T-cell (primary cell): ENCODE results near the gene KLRC3. TPM values are rescaled to one million over a fixed set of nuclear protein-coding genes. Genes with fewer than 3 reads are reported as not detected.

Source experiments
- ATAC-seq, 4 experiments: fragments of 200-7000 bp in 3 of 4; fragments of 150-1000 bp in 1 of 4; cut with Tn5 transposase; replicated peaks in 1 of 4; 1 replicate in 3 of 4; 2 replicates in 1 of 4; pipeline ENCODE4 v1.10.0; 2021; ENCODE audit warnings: moderate library complexity in 3 of 4, mild to moderate bottlenecking in 2 of 4, moderate number of reproducible peaks in 1 of 4
- CTCF ChIA-PET, 2 donors: fragments of 300-600 bp; sonication (Branson Sonifier 250); formaldehyde crosslinking; loops; one replicate each; lab custom pipeline; 2022; ENCODE audit warnings: antibody characterized with exemption in 2 of 2; lab: Charles Lee
- POLR2A ChIA-PET, 2 donors: fragments of 300-600 bp; sonication (Branson Sonifier 250); formaldehyde crosslinking; loops; one replicate each; lab custom pipeline; 2022; ENCODE audit warnings: antibody characterized with exemption in 2 of 2; lab: Charles Lee
- DNase-seq, 35 experiments: peaks; one replicate each; pipeline versions ENCODE4 v3.0.0 to v3.0.0-alpha.2; 2013 to 2023
- H3K27ac ChIP-seq: one replicate; pipeline ENCODE4 v1.5.1; 2013; ENCODE audit warnings: low read length
- H3K27me3 ChIP-seq, 2 experiments: replicated peaks in 1 of 2; 1 replicate in 1 of 2; 2 replicates in 1 of 2; pipeline versions ENCODE4 v1.6.1 to v1.7.0; 2013; ENCODE audit warnings: low read length in 1 of 2, mixed read lengths in 1 of 2; ENCODE audit not compliant: control insufficient read depth in 2 of 2, insufficient read depth in 2 of 2; ENCODE audit errors: extremely low read depth in 1 of 2
- H3K36me3 ChIP-seq, 2 donors: 1 replicate in 1 of 2; 2 replicates in 1 of 2; pipeline versions ENCODE4 v1.6.1 to v1.7.0; 2013; ENCODE audit warnings: low read length in 1 of 2; ENCODE audit not compliant: control insufficient read depth in 2 of 2, insufficient read depth in 1 of 2; ENCODE audit errors: extremely low read depth in 1 of 2
- H3K4me1 ChIP-seq, 2 experiments: 1 replicate in 1 of 2; 2 replicates in 1 of 2; pipeline versions ENCODE4 v1.6.1 to v1.7.0; 2013; ENCODE audit warnings: low read length in 2 of 2, mixed read lengths in 1 of 2; ENCODE audit not compliant: insufficient read depth in 2 of 2, control insufficient read depth in 1 of 2; ENCODE audit errors: extremely low read depth in 1 of 2
- H3K4me3 ChIP-seq, 2 donors: 1 replicate in 1 of 2; 2 replicates in 1 of 2; pipeline versions ENCODE4 v1.5.1 to v1.7.0; 2013; ENCODE audit warnings: mild to moderate bottlenecking in 2 of 2, low read length in 1 of 2, moderate library complexity in 1 of 2; ENCODE audit not compliant: control insufficient read depth in 1 of 2; ENCODE audit errors: extremely low read depth in 1 of 2
- H3K9me3 ChIP-seq: 2 replicates; pipeline ENCODE4 v1.7.0; 2013
- H3K27ac Mint-ChIP-seq, 2 donors: one replicate each; pipeline ENCODE4 v1.8.0; 2020 to 2021; ENCODE audit warnings: mild to moderate bottlenecking in 2 of 2, mixed read lengths in 2 of 2
- H3K27me3 Mint-ChIP-seq, 2 donors: one replicate each; pipeline ENCODE4 v1.8.0; 2021 to 2022; ENCODE audit warnings: mixed read lengths in 2 of 2
- H3K36me3 Mint-ChIP-seq: one replicate; pipeline ENCODE4 v1.8.0; 2021; ENCODE audit warnings: mixed read lengths
- H3K4me1 Mint-ChIP-seq, 3 donors: one replicate each; pipeline ENCODE4 v1.8.0; 2020 to 2022; ENCODE audit warnings: mixed read lengths in 3 of 3, mild to moderate bottlenecking in 1 of 3
- H3K4me3 Mint-ChIP-seq, 3 donors: one replicate each; pipeline ENCODE4 v1.8.0; 2020 to 2022; ENCODE audit warnings: mild to moderate bottlenecking in 3 of 3, mixed read lengths in 3 of 3, moderate library complexity in 3 of 3
- H3K9me3 Mint-ChIP-seq, 3 donors: one replicate each; pipeline ENCODE4 v1.8.0; 2020 to 2022; ENCODE audit warnings: mixed read lengths in 3 of 3
- WGBS: methylation state at CpG from one replicate; pipeline ENCODE4 v1.1.5; 2013; ENCODE audit warnings: missing lambda C conversion rate; ENCODE audit not compliant: insufficient coverage; 5-methylcytosine and 5-hydroxymethylcytosine counted together
- total RNA-seq, 35 experiments: library from RNA in 6 of 35; stranded (reverse) in 6 of 35; fragments of 120-200 nt in 1 of 35; gene quantifications; one replicate each; pipeline versions ENCODE4 v1.2.1 to v1.2.4 and lab custom pipeline; 2013 to 2026

Gene KLRC3
- total RNA-seq, 5 donors from 2014 or later (not counting 1 experiment from before 2014, with no cell fraction given): 1.3 to 9.9 (median 1.6) TPM

GRCh38 chr12:10408842-10409241 is 11.6 kb downstream of the KLRC3 start:
- H3K27ac Mint-ChIP-seq: peak overlapping the region in 1 of 2 donors; percentile 70
- ChIA-PET CTCF (no interaction called here), POLR2A (no interaction called here)
- no peaks in the 10 kb centered on the region for H3K27me3 ChIP-seq
- peaks cover 3% of the 10 kb centered on the region for H3K36me3 Mint-ChIP-seq
- no peak overlapping the region for H3K27ac ChIP-seq
- WGBS: no CpG with 5 or more reads among the region's 3 CpGs
- H3K36me3 ChIP-seq: no peaks in the 10 kb centered on the region
- no peaks in the 10 kb centered on the region for H3K4me1 ChIP-seq
- DNase-seq (no peak), ATAC-seq (peak in 3 of 4 experiments; percentile 35 to 44 (median 43))
- peaks cover 0 to 6% (median 4%) of the 10 kb centered on the region in 3 donors for H3K4me1 Mint-ChIP-seq
- H3K9me3 ChIP-seq: no peaks in the 10 kb centered on the region
- peak overlapping the region; percentile 69 to 75 (median 74) for H3K4me3 Mint-ChIP-seq
- H3K9me3 Mint-ChIP-seq: peaks cover 0 to 3% (median 2%) of the 10 kb centered on the region in 3 donors
- H3K4me3 ChIP-seq: peak overlapping the region in 1 of 2 donors; percentile 35
- H3K27me3 Mint-ChIP-seq: peaks cover 0 to 2% of the 10 kb centered on the region in 2 donors

GRCh38 chr12:10406725-10407124 is 13.7 kb downstream of the KLRC3 start:
- ATAC-seq: peak in 2 of 4 experiments; percentile 16 to 28
- Histone ChIP-seq H3K36me3 (no peaks in the 10 kb centered on the region), H3K27ac (no peak overlapping the region), H3K4me1 (no peaks in the 10 kb centered on the region), H3K27me3 (no peaks in the 10 kb centered on the region), H3K4me3 (peak overlapping the region in 1 of 2 donors; percentile 32), H3K9me3 (no peaks in the 10 kb centered on the region)
- H3K27me3 Mint-ChIP-seq: peaks cover 0 to 2% of the 10 kb centered on the region in 2 donors
- peaks cover 0 to 3% (median 2%) of the 10 kb centered on the region in 3 donors for H3K9me3 Mint-ChIP-seq
- H3K36me3 Mint-ChIP-seq: peaks cover 3% of the 10 kb centered on the region
- POLR2A ChIA-PET: no interaction called here
- peaks cover 4 to 6% (median 5%) of the 10 kb centered on the region in 3 donors for H3K4me1 Mint-ChIP-seq
- WGBS: 49% methylated on average over 4 of the region's 4 CpGs
- peak overlapping the region; percentile 44 to 80 for H3K27ac Mint-ChIP-seq
- peak overlapping the region; percentile 72 to 80 (median 72) for H3K4me3 Mint-ChIP-seq
- CTCF ChIA-PET: interaction anchor here in 1 of 2 donors (0.5 to 1.2 kb wide), 2 partner anchors 105 to 1023 kb away, joined by 3 to 4 read pairs; no protein-coding TSS in a partner anchor
- peak in 1 of 35 experiments; percentile 30 for DNase-seq

GRCh38 chr12:10405294-10405693 is 15.1 kb downstream of the KLRC3 start:
- ChIA-PET POLR2A (no interaction called here), CTCF (no interaction called here)
- Mint-ChIP-seq H3K9me3 (peaks cover 0 to 3% (median 2%) of the 10 kb centered on the region in 3 donors), H3K27ac (no peak overlapping the region), H3K4me1 (peaks cover 6 to 9% (median 7%) of the 10 kb centered on the region in 3 donors), H3K36me3 (peaks cover 3% of the 10 kb centered on the region), H3K27me3 (peaks cover 4 to 7% of the 10 kb centered on the region in 2 donors), H3K4me3 (peak overlapping the region; percentile 12 to 50 (median 45))
- H3K9me3 ChIP-seq: no peaks in the 10 kb centered on the region
- H3K4me1 ChIP-seq: no peaks in the 10 kb centered on the region
- ATAC-seq (no peak), DNase-seq (no peak)
- H3K36me3 ChIP-seq: no peaks in the 10 kb centered on the region
- WGBS: no CpG with 5 or more reads among the region's 5 CpGs
- H3K27ac ChIP-seq: no peak overlapping the region
- no peak overlapping the region for H3K4me3 ChIP-seq
- no peaks in the 10 kb centered on the region for H3K27me3 ChIP-seq

GRCh38 chr12:10404798-10405197 is 15.6 kb downstream of the KLRC3 start:
- H3K4me3 Mint-ChIP-seq: peak overlapping the region; percentile 12 to 50 (median 45)
- peak overlapping the region in 1 of 2 donors; percentile 17 for H3K27ac Mint-ChIP-seq
- no peaks in the 10 kb centered on the region for H3K36me3 ChIP-seq
- DNase-seq (no peak), ATAC-seq (no peak)
- H3K4me1 ChIP-seq: no peaks in the 10 kb centered on the region
- no peaks in the 10 kb centered on the region for H3K27me3 ChIP-seq
- peaks cover 4 to 11% of the 10 kb centered on the region in 2 donors for H3K27me3 Mint-ChIP-seq
- no peak overlapping the region for H3K4me3 ChIP-seq
- POLR2A ChIA-PET: no interaction called here
- CTCF ChIA-PET: no interaction called here
- H3K4me1 Mint-ChIP-seq: peaks cover 8 to 12% (median 11%) of the 10 kb centered on the region in 3 donors
- no peaks in the 10 kb centered on the region for H3K9me3 ChIP-seq
- peaks cover 3% of the 10 kb centered on the region for H3K36me3 Mint-ChIP-seq
- no peak overlapping the region for H3K27ac ChIP-seq
- peaks cover 0 to 3% (median 2%) of the 10 kb centered on the region in 3 donors for H3K9me3 Mint-ChIP-seq

- peaks cover 4 to 12% of the 10 kb centered on the region in 2 donors for H3K27me3 Mint-ChIP-seq
- DNase-seq (no peak), ATAC-seq (no peak)
- H3K27ac ChIP-seq: no peak overlapping the region
- H3K4me3 ChIP-seq: no peak overlapping the region
- peaks cover 0 to 3% (median 2%) of the 10 kb centered on the region in 3 donors for H3K9me3 Mint-ChIP-seq
- H3K4me1 Mint-ChIP-seq: peaks cover 13 to 20% (median 16%) of the 10 kb centered on the region in 3 donors
- ChIA-PET CTCF (no interaction called here), POLR2A (no interaction called here)
- H3K9me3 ChIP-seq: no peaks in the 10 kb centered on the region
- no peaks in the 10 kb centered on the region for H3K36me3 Mint-ChIP-seq
- no peaks in the 10 kb centered on the region for H3K36me3 ChIP-seq
- H3K4me3 Mint-ChIP-seq: peak overlapping the region in 2 of 3 donors; percentile 15 to 38
- peaks cover 2 to 5% of the 10 kb centered on the region in 2 experiments for H3K4me1 ChIP-seq
- H3K27me3 ChIP-seq: no peaks in the 10 kb centered on the region
- peak overlapping the region; percentile 6 to 46 for H3K27ac Mint-ChIP-seq
Observed at GRCh38 chr12:10400829-10401228, 19.6 kb downstream of the KLRC3 start.

- H3K4me3 Mint-ChIP-seq: peak overlapping the region; percentile 4 to 8 (median 5)
- ATAC-seq (no peak), DNase-seq (no peak)
- H3K27me3 Mint-ChIP-seq: peaks cover 9 to 19% of the 10 kb centered on the region in 2 donors
- H3K36me3 Mint-ChIP-seq: no peaks in the 10 kb centered on the region
- CTCF ChIA-PET: interaction anchor here (0.6 to 1.5 kb wide), 2 partner anchors 162 to 458 kb away, joined by 3 to 7 read pairs; no protein-coding TSS in a partner anchor
- no CpG with 5 or more reads among the region's 2 CpGs for WGBS
- H3K27ac ChIP-seq: no peak overlapping the region
- peaks cover 26 to 42% (median 37%) of the 10 kb centered on the region in 3 donors for H3K4me1 Mint-ChIP-seq
- H3K4me1 ChIP-seq: peaks cover 11 to 16% of the 10 kb centered on the region in 2 experiments
- H3K4me3 ChIP-seq: no peak overlapping the region
- H3K36me3 ChIP-seq: no peaks in the 10 kb centered on the region
- POLR2A ChIA-PET: interaction anchor here in 1 of 2 donors (0.7 kb wide), 1 partner anchor 24 kb away, joined by 3 read pairs; no protein-coding TSS in a partner anchor
- no peaks in the 10 kb centered on the region for H3K27me3 ChIP-seq
- H3K9me3 ChIP-seq: no peaks in the 10 kb centered on the region
- peak overlapping the region; percentile 60 to 67 for H3K27ac Mint-ChIP-seq
- H3K9me3 Mint-ChIP-seq: no peaks in the 10 kb centered on the region
Observed at GRCh38 chr12:10398168-10398567, 22.2 kb downstream of the KLRC3 start.
